ENCODE results near the gene KCTD11.

KCTD11 gene

DNA sequence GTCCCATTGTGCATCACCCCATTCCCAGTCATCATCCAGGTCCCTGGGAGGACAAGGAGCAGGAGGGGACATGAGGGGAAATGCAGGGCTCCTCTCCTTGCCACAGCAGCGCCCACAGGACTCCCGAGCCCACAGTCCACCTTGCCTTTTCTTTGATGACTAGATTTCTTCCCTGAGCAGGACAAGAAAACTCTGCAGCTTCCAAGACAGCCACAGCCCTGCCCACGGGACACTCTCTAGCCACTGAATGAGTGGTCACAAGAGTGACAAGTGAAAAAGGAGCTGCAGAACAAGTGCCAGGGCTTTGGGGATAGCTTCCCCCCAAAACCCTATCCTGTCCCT, 27.6 kb upstream of the KCTD11 start:
- Histone ChIP-seq H3K79me2 (ENCODE audit: low read length) (peaks cover 16% of the 10 kb centered on the region), H3K36me3 (replicated peaks; ENCODE audit: low read depth, low read length) (peaks cover 17% of the 10 kb centered on the region), H3K9me3 (ENCODE audit: insufficient read depth, low read length) (no peaks in the 10 kb centered on the region), H3K9ac (ENCODE audit: low read length) (no peak overlapping the region), H3K27ac (ENCODE audit: low read length) (no peak overlapping the region), H3K4me1 (ENCODE audit: low read length) (peaks cover 8% of the 10 kb centered on the region), H4K20me1 (ENCODE audit: insufficient read depth, low read length) (no peaks in the 10 kb centered on the region), H3K4me3 (ENCODE audit: low read length) (no peak overlapping the region), H3K4me2 (ENCODE audit: low read length) (no peak overlapping the region), H3K27me3 (ENCODE audit: low read depth, low read length) (no peaks in the 10 kb centered on the region), H2AFZ (ENCODE audit: low read depth, low read length) (no peak overlapping the region)
- TF ChIP-seq EZH2phosphoT487 (IDR thresholded peaks at IDR 0.05; ENCODE audit: low read depth) (no peak), CTCF (IDR thresholded peaks at IDR 0.05; ENCODE audit: low read depth, low read length) (no peak; the same call in 1 of the 2 replicates)

DNA sequence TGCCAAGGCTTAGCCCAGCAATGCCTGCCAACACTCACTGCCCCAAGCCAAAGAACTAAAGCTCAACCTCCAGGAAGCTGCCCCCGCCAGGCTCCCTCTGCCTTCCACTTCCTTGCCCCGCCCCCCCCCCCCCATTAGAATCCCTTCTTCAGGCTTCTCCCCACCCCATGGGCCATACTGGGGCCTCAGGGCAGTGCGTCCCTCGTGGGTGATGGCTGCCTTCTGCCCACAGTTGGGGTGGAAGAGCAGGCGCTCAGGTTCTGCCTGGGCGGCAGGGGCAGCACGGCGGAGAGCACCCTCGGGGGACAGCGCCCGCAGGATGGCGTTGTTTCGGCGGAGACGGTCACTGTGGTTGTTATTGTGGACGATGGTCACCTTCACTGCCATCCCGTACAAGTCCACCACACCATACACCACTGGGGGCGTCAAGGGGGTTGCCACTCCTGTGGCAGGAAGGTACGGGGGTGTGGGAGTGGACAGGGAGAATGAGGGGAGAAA, 26.9 kb upstream of the KCTD11 start:
- Histone ChIP-seq H3K9ac (ENCODE audit: low read length) (no peak overlapping the region), H2AFZ (ENCODE audit: low read depth, low read length) (no peak overlapping the region), H3K4me3 (ENCODE audit: low read length) (no peak overlapping the region), H3K36me3 (replicated peaks; ENCODE audit: low read depth, low read length) (peaks cover 17% of the 10 kb centered on the region), H3K27ac (ENCODE audit: low read length) (no peak overlapping the region), H3K4me2 (ENCODE audit: low read length) (no peak overlapping the region), H3K79me2 (ENCODE audit: low read length) (peaks cover 16% of the 10 kb centered on the region), H3K27me3 (ENCODE audit: low read depth, low read length) (no peaks in the 10 kb centered on the region), H3K4me1 (ENCODE audit: low read length) (peaks cover 8% of the 10 kb centered on the region), H4K20me1 (ENCODE audit: insufficient read depth, low read length) (no peaks in the 10 kb centered on the region), H3K9me3 (ENCODE audit: insufficient read depth, low read length) (no peaks in the 10 kb centered on the region)
- TF ChIP-seq CTCF (IDR thresholded peaks at IDR 0.05; ENCODE audit: low read depth, low read length) (no peak), EZH2phosphoT487 (IDR thresholded peaks at IDR 0.05; ENCODE audit: low read depth) (no peak)

DNA sequence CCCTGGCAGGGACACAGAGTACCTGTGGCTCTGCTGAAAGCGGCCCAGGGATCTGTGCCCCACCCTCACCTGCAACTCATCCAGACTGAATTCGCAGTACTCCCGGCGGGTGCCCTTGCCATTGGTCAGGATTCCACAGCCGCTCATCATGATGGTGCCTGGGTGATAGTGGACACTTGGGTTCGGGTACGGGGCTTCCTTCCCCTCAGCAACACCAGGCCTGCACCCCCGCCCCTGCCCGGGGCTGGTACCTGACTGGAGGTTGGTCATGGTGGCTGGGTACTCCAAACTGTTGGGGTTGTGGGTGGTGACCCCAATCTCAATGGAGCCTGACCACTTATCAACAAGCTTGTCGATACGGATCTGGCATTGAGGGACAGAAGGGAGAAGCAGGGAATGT, 25.8 kb upstream of the KCTD11 start:
- no peak for TF ChIP-seq EZH2phosphoT487 (IDR thresholded peaks at IDR 0.05; ENCODE audit: low read depth)
- TF ChIP-seq CTCF (IDR thresholded peaks at IDR 0.05; ENCODE audit: low read depth, low read length), result no peak
- H3K36me3 ChIP-seq (replicated peaks; ENCODE audit: low read depth, low read length), result peaks cover 17% of the 10 kb centered on the region
- H3K27me3 ChIP-seq (ENCODE audit: low read depth, low read length), result no peaks in the 10 kb centered on the region
- peaks cover 16% of the 10 kb centered on the region for H3K4me1 ChIP-seq (ENCODE audit: low read length)
- H3K9ac ChIP-seq (ENCODE audit: low read length), result no peak overlapping the region
- H2AFZ ChIP-seq (ENCODE audit: low read depth, low read length), result no peak overlapping the region
- H3K4me2 ChIP-seq (ENCODE audit: low read length), result no peak overlapping the region
- H3K4me3 ChIP-seq (ENCODE audit: low read length), result no peak overlapping the region
- H4K20me1 ChIP-seq (ENCODE audit: insufficient read depth, low read length), result no peaks in the 10 kb centered on the region
- H3K27ac ChIP-seq (ENCODE audit: low read length), result no peak overlapping the region
- H3K79me2 ChIP-seq (ENCODE audit: low read length), result peaks cover 16% of the 10 kb centered on the region
- no peaks in the 10 kb centered on the region for H3K9me3 ChIP-seq (ENCODE audit: insufficient read depth, low read length)

DNA sequence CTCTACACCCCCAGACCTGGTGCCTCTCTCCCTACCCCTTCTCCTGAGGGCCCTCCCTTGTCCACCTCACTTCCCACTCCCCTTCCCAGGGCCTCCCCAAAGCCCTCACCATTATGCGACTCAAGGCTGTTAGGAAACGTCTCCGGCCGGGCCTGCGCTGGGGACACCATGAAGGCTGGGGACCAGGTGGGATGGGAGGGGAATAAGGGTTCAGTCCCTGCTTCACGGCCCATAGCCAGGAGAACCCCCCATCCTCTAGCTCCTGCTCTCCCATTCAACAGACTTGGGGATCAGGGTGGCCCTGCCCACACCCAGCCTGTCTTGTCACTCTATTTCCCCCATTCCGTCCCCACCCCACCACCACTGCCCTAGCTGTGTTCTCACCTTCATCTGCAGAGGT, 24.9 kb upstream of the KCTD11 start:
- peaks cover 17% of the 10 kb centered on the region for H3K36me3 ChIP-seq (replicated peaks; ENCODE audit: low read depth, low read length)
- H3K27me3 ChIP-seq (ENCODE audit: low read depth, low read length), result no peaks in the 10 kb centered on the region
- H3K4me3 ChIP-seq (ENCODE audit: low read length), result no peak overlapping the region
- TF ChIP-seq EZH2phosphoT487 (IDR thresholded peaks at IDR 0.05; ENCODE audit: low read depth) (no peak), CTCF (IDR thresholded peaks at IDR 0.05; ENCODE audit: low read depth, low read length) (no peak)
- H2AFZ ChIP-seq (ENCODE audit: low read depth, low read length), result no peak overlapping the region
- no peaks in the 10 kb centered on the region for H4K20me1 ChIP-seq (ENCODE audit: insufficient read depth, low read length)
- H3K9me3 ChIP-seq (ENCODE audit: insufficient read depth, low read length), result no peaks in the 10 kb centered on the region
- no peak overlapping the region for H3K27ac ChIP-seq (ENCODE audit: low read length)
- H3K79me2 ChIP-seq (ENCODE audit: low read length), result peaks cover 16% of the 10 kb centered on the region
- peaks cover 24% of the 10 kb centered on the region for H3K4me1 ChIP-seq (ENCODE audit: low read length)
- H3K9ac ChIP-seq (ENCODE audit: low read length), result no peak overlapping the region
- no peak overlapping the region for H3K4me2 ChIP-seq (ENCODE audit: low read length)
